ENCODE results near the gene ERC2. TPM values are rescaled to one million over a fixed set of nuclear protein-coding genes. Genes with fewer than 3 reads are reported as not detected.
A peak's percentile ranks its signal among the peaks of the same experiment; 100 is the strongest.

ERC2 gene
- total RNA-seq, 1 donor from 2014 or later: 48.3 TPM

GRCh38 chr3:55480911-55481743 is 987.1 kb downstream of the ERC2 start:
- peak overlapping the region; percentile 81 for H3K4me3 Mint-ChIP-seq (ENCODE audit: unreplicated experiment)
- no peak for TF ChIP-seq CTCF (IDR thresholded peaks at IDR 0.05; ENCODE audit: partially characterized antibody, unreplicated experiment)
- peaks cover 35% of the 10 kb centered on the region for H3K4me1 Mint-ChIP-seq (ENCODE audit: low read depth, unreplicated experiment)
- peak; percentile 48 for DNase-seq
- H3K27ac Mint-ChIP-seq (ENCODE audit: unreplicated experiment): no peak overlapping the region
- H3K9me3 Mint-ChIP-seq (ENCODE audit: unreplicated experiment): peaks cover 11% of the 10 kb centered on the region
- H3K27me3 Mint-ChIP-seq (ENCODE audit: unreplicated experiment): peaks cover 25% of the 10 kb centered on the region
- no peaks in the 10 kb centered on the region for H3K36me3 Mint-ChIP-seq (ENCODE audit: unreplicated experiment)

GRCh38 chr3:55477306-55478303 is 990.7 kb downstream of the ERC2 start:
- Mint-ChIP-seq H3K4me3 (ENCODE audit: unreplicated experiment) (peak overlapping the region; percentile 22), H3K4me1 (ENCODE audit: low read depth, unreplicated experiment) (peaks cover 22% of the 10 kb centered on the region), H3K9me3 (ENCODE audit: unreplicated experiment) (peaks cover 5% of the 10 kb centered on the region), H3K27ac (ENCODE audit: unreplicated experiment) (peak overlapping the region; percentile 16), H3K27me3 (ENCODE audit: unreplicated experiment) (peaks cover 16% of the 10 kb centered on the region), H3K36me3 (ENCODE audit: unreplicated experiment) (peaks cover 5% of the 10 kb centered on the region)
- no peak for DNase-seq
- no peak for TF ChIP-seq CTCF (IDR thresholded peaks at IDR 0.05; ENCODE audit: partially characterized antibody, unreplicated experiment)

GRCh38 chr3:55476515-55476914 is 991.8 kb downstream of the ERC2 start:
- Mint-ChIP-seq H3K4me3 (ENCODE audit: unreplicated experiment) (no peak overlapping the region), H3K9me3 (ENCODE audit: unreplicated experiment) (peaks cover 5% of the 10 kb centered on the region), H3K4me1 (ENCODE audit: low read depth, unreplicated experiment) (peaks cover 20% of the 10 kb centered on the region), H3K36me3 (ENCODE audit: unreplicated experiment) (peaks cover 5% of the 10 kb centered on the region), H3K27ac (ENCODE audit: unreplicated experiment) (no peak overlapping the region), H3K27me3 (ENCODE audit: unreplicated experiment) (peaks cover 14% of the 10 kb centered on the region)
- no peak for DNase-seq
- TF ChIP-seq CTCF (IDR thresholded peaks at IDR 0.05; ENCODE audit: partially characterized antibody, unreplicated experiment): no peak

GRCh38 chr3:55474213-55474632 is 994.0 kb downstream of the ERC2 start:
- peak overlapping the region; percentile 64 for H3K27ac Mint-ChIP-seq (ENCODE audit: unreplicated experiment)
- peak overlapping the region; percentile 93 for H3K4me3 Mint-ChIP-seq (ENCODE audit: unreplicated experiment)
- H3K36me3 Mint-ChIP-seq (ENCODE audit: unreplicated experiment): peaks cover 5% of the 10 kb centered on the region
- no peak for TF ChIP-seq CTCF (IDR thresholded peaks at IDR 0.05; ENCODE audit: partially characterized antibody, unreplicated experiment)
- H3K4me1 Mint-ChIP-seq (ENCODE audit: low read depth, unreplicated experiment): peaks cover 14% of the 10 kb centered on the region
- peaks cover 3% of the 10 kb centered on the region for H3K9me3 Mint-ChIP-seq (ENCODE audit: unreplicated experiment)
- peaks cover 8% of the 10 kb centered on the region for H3K27me3 Mint-ChIP-seq (ENCODE audit: unreplicated experiment)
- peak; percentile 65 for DNase-seq
